NCI-H187 treated with DMSO at 0.1 percent for 48 hours (cell line): ENCODE results near the gene ERICH4.
"Not testable (repeated sequence)": the region's sequence is repeated elsewhere in the genome, so short reads cannot be mapped to it uniquely, and the experiment has no call there.

ENCODE experiments used
- DNase-seq: peaks from one replicate; lab custom pipeline; 2025; lab: John Stamatoyannopoulos, UW

The ERICH4 gene

DNA sequence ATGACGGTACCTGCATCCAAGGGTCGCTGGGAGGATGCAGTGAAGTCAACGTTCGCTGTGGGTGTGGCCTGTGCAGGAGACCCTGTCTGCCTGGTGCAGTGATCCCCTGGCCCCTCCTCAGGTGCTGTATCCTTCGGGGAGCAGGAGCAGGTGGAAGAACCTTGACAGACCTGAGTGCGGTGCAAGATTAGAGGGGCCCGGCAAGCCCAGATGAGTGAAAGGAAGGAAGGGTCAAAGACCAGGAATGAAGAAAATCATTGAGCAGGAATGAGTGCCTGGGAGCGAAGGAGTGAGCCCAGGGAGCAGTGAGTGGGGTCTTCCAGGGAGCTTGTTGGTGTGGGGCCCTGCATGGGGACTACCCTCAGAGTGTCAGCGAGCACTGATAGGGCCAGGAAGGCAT, 28.5 kb upstream of the ERICH4 start:
- DNase-seq, result no peak

DNA sequence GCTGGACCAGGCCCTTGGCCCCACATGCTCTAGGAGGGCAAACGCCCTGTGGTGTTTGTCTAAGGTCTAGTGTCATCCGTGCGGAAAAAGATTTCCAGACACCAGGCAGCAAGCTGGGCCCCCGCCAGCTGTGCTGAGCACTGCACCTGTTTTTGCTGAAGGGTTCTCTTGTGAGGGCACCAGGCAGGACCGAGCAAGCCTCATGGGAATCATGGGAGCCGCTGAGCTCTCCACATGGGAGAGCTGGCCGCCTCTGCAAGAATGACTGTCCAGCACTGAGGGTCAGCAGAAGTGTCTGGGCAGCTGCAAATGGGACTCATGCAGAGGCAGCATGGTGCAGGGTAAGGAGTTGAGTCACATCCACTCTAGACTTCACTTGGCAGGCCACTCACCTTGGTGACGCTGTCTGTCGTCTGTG, 27.8 kb upstream of the ERICH4 start:
- peak; percentile 66 for DNase-seq

DNA sequence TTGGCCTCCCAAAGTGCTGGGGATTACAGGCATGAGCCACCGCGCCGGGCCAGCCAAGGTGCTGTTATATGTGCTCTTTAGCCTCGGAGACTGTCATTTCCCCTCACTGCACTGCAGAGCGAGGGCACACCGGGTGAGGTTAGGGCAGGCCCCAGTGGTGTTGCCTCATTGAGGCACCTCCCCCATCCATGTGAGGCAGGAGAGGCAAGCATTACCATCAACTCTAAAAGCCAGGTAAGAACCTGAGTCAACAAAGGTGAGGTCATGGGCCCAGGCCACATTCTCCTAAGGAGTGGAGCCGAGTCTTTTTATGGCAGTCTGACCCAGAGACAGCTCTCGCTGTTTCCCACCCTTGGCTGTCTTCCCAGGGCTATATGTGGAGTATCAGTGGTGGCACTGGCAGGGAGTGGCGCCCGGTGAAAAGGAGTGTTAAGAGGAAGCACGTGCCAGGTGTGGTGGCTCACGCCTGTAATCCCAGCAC, 26.7 kb upstream of the ERICH4 start:
- no peak for DNase-seq

DNA sequence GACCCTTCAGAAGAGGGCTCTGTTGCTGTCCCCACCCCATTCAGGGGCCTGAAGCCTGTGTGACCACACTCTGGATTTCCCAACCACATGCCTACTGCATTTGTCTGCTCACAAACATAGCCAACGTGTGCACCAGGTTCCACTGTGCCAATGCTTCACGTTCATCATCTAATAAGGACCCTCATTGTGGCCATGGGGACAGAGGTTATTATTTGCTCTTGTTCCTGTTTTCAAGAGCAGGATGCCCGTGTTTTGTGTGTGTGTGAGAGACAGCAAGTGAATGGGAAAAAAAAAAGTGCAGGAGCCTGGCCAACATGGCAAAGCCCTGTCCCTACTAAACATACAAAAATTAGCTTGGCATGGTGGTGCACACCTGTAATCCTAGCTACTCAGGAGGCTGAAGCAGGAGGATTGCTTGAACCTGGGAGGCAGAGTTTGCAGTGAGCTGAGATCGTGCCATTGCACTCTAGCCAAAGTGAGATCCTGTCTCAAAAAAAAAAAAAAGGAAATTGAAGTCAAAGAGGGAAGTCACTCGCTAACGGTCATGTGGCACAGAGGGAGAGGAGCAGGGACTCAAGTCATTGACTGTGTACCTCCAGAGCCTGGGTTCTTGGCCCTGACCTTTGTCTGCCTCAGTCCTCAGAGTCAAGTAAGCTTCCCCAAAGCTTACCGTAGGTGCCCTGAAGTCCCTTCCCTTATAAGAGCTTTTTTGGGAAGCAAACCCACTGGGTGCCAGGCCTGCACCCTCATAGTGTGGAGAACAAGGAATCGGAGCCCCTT, 22.7 kb upstream of the ERICH4 start:
- no peak for DNase-seq

DNA sequence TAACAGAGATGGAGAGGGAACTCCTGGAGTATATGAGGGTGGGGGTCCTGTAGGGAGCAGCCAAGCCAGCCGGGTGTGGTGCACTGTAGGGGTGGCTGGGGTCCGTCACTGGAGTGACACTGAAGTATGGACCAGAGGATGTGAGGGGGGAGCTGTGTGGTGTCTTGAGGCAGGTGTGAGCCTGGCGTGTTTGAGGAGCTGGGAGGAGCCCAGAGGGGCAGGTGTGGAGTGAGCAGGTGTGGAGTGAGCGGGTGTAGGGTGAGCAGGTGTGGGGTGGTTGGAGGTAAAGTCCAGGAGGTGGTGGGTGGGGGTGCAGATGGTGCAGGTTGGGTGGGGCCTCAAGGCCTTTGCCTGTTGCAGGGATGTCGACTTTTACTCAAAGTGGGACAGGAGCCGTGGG, 21.6 kb upstream of the ERICH4 start:
- DNase-seq, result peak; percentile 86

DNA sequence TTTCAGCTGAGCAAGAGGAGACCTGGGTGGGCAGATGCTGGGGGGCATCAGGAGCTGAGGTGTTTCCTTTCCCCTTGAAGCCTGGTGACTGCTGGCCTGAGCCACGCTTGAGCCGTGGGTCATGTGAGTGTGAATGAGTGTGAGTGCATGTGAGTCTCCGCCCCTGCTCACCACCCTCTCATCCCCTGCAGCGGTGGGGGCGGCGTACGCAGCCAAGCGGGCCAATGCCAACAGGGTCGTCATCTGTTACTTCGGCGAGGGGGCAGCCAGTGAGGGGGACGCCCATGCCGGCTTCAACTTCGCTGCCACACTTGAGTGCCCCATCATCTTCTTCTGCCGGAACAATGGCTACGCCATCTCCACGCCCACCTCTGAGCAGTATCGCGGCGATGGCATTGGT, 21.0 kb upstream of the ERICH4 start:
- DNase-seq, result no peak

DNA sequence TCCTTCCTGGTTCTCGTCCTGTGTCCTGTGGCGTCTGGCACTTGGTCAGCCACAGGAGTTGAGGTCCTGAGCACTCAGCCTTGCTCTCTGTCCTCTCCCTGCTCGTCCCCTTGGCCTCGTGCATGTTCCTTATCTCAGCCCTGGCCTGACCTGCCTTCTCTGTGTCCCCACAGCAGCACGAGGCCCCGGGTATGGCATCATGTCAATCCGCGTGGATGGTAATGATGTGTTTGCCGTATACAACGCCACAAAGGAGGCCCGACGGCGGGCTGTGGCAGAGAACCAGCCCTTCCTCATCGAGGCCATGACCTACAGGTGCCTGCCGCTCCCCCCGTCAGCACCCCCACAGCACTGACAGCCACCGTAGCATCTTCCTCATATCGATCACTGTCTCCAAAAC, 20.5 kb upstream of the ERICH4 start:
- no peak for DNase-seq

DNA sequence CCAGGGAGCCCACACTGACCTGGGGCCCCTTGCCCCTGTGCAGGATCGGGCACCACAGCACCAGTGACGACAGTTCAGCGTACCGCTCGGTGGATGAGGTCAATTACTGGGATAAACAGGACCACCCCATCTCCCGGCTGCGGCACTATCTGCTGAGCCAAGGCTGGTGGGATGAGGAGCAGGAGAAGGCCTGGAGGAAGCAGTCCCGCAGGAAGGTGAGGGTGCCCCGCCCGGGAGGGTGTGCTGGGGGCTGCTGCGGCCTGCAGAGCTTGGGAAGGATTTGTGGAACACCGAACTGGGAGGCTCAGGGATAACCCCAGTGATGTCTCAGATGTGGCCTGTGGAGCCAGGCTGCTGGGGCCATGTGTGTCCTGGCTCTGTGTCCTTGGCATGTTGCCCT, 20.0 kb upstream of the ERICH4 start:
- DNase-seq, result no peak

DNA sequence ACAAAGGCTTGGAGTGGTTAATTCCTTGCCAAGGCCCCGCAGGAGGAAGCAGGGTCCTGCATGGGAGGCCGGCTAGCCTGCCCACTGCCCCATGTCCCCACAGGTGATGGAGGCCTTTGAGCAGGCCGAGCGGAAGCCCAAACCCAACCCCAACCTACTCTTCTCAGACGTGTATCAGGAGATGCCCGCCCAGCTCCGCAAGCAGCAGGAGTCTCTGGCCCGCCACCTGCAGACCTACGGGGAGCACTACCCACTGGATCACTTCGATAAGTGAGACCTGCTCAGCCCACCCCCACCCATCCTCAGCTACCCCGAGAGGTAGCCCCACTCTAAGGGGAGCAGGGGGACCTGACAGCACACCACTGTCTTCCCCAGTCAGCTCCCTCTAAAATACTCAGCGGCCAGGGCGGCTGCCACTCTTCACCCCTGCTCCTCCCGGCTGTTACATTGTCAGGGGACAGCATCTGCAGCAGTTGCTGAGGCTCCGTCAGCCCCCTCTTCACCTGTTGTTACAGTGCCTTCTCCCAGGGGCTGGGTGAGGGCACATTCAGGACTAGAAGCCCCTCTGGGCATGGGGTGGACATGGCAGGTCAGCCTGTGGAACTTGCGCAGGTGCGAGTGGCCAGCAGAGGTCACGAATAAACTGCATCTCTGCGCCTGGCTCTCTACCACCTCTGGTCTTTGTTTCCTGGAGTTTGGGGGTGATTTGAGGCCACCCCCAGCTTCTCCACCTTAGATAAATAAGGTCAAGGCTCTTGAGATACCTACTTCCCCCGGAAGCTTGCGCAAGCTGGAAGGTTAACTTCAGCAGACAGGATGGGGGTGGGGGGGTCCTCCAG, 18.4 kb upstream of the ERICH4 start:
- DNase-seq, result no peak

DNA sequence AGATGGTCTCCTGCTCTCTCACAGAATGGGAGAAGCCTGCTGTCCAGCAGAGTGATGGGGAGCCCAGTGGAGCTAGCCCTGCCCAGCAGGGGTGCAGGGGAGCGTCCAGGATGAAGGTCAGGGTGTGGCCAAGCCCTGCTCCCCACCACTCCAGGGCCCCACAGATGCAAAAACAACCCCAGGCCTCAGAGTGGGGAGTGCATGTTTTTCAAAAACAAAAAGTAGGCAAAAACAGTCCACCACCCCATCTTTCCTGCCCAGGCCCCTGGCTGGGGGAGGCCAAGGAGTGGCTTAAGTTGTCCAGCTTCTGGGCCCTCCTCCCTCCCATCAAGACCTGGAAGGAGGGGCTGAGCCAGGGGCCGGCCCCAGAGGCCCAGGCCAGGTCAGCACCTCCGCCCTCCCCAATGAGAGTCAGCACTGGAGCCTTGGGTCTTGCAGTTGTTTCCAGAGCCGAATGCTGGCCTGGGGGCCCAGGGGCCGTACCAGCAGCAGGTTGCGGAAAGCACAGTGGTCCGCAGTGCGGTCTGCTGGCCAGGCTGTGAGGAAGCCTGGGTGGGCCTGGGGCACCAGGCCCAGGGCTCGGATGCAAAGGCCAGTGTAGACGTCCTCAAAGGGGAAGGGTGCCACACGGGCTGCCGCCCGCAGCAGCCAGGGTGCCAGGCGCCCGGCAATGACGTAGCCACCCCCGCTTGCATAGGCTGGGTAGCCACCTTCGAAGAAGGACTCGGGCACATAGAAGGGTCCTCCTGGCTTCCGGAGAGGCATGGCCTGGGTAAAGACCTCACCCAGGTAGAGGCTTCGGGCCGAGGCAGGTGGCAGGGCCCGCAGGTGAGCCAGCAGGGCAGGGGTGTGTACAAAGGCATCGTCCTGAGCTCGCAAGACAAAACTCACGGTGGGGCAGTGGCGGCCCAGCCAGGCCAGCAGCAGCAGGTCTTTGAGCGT, 17.5 kb upstream of the ERICH4 start:
- no peak for DNase-seq

DNA sequence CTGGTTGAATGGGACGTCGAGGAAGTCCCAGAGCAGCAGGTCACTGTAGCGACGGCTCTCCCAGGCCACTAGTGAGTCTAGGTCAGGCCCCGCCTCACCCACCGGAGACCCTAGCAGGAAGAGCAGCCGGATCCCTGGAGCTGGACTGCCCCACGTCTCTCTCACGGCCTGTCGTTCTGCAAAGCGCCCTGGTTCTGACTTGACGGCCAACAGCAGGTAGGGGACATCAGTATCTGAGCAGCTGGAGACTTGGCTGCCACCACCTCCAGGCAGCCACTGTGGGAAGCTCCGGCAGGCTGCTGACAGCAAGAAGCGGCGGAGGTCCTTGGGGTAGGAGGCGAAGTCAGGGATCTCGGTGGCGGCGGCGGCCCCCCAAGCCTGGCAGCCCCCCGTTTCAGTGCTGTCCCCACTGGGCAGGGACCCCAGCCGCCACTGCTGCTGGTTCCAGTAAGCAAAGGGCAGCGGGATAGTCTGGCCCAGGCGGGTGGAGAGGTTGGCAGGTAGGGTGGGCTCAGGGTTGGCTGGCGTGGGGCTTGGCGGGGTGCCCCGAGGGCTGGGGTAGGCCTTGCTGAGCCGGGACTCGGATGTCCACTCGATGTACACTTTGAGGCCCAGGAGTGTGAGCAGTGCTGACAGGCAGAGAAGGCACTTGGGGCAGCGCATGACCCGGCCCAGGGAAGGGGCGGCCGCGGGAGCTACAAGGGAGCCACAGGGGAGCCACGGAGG, 16.7 kb upstream of the ERICH4 start:
- DNase-seq, result no peak

DNA sequence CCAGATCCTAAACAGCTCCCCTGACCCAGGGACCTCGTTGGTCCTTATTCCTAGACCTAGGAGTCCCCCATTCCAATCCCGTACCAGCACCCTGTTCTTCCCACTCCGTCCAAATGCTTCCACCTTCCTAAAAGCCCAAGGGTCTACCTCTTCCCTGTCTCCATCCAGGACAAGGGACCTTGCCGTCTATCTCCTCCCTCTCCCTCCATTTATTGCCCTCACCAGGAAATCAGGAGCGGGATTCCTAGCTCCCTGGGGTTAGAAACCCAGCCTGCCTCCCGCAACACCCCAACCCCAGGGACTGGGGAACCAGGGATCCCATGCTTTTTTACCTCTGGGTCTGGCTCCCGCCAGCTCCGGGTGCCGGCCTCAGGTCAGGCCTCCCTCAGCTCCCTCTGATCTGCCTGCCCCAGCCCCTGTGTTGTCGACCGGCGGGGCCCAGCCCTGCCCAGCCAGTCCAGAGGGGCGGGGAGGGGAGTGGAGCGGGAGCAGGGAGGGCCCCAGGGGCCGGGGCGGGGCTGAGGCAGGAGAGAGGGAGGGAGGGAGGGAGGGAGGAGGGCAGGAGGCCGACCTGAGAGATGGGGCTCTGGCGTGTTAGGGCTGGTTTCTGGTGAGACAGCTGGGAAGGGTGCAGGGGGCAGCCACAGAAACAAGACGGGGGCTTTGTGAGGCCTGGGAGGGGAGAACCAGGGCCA, 15.9 kb upstream of the ERICH4 start, which contains the start of gene B3GNT8:
B3GNT8 (minus strand) TSS at position 423 of the 695 bp plus-strand sequence. CDS start 596 bp downstream, outside the sequence.
- DNase-seq, result peak; percentile 83

DNA sequence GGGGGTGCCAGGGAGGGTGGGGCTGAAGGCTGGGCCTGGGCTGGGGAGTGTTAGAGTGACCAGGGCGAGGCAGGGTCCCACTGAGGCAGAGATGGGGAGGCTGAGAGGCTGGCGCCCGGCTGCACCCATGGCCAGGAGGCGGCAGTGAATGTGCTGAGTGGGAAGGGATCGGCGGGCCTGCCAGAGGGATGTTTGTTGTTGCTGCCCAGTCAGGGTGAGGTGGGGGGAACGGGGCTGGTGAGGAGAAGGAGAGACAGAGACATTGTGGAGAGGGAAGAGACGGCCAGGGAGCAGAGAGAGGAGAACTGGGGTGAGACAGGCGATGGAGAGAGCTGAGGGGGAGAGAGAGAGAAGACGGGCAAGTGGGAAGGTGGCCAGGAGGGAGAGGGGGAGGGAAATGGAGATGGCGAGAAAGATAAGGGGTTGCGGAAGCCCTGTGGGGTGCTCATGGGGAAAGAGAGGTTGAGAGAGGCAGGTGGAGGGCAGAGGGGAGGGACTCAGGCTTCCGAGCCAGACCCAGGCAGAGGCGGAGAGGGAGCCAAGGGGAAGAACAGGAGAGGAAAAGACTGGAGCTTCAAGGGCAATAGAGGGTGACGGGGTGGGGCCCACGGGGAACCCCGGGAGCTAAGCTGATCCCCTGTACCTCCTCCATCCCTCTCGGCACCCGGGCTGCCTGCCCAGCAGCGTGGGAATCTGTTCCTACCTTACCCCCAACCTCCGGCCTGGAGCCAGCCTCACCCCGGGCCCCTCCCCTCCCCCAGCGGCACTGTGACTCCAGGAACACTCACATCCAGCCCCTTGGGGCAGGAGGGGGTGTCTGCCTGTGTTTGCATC, 15.1 kb upstream of the ERICH4 start:
- no peak for DNase-seq

DNA sequence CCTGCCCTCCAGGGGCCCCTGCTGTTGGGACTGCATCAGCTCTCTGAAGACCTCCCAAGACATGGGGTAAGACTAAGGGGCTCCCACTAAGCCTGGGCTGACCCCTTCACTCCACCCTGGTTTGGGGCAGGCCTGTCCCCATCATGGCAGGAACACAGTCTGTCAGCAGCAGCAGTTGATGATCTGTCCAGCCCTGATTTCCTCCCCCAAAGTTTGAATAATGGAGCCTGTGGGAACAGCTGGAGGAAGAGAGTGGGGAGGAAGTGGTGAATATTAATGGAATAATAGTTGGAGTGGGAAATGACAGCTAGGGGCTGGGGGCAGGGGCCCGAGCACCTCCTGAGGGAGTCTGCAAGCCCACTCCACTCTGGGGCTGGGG, 14.5 kb upstream of the ERICH4 start:
- no peak for DNase-seq

DNA sequence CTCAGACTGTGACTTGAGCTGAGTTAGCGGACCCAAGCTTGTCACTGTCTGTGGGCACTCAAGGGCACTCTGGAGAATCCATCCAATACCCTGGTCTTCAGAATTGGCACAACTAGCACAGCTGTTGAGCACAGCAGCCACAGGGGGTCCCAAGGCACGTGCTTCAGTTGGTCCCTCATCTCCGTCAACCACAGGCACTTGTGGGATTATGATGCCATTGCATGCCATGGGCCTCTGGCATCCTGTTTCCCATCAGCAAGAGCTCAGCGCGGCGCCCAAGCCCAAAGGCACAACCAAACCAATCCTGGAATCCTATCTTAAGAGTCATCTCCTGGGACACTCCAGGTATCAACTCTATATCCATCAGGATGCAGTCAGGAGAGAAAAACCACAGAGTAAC, 12.0 kb upstream of the ERICH4 start:
- no peak for DNase-seq

DNA sequence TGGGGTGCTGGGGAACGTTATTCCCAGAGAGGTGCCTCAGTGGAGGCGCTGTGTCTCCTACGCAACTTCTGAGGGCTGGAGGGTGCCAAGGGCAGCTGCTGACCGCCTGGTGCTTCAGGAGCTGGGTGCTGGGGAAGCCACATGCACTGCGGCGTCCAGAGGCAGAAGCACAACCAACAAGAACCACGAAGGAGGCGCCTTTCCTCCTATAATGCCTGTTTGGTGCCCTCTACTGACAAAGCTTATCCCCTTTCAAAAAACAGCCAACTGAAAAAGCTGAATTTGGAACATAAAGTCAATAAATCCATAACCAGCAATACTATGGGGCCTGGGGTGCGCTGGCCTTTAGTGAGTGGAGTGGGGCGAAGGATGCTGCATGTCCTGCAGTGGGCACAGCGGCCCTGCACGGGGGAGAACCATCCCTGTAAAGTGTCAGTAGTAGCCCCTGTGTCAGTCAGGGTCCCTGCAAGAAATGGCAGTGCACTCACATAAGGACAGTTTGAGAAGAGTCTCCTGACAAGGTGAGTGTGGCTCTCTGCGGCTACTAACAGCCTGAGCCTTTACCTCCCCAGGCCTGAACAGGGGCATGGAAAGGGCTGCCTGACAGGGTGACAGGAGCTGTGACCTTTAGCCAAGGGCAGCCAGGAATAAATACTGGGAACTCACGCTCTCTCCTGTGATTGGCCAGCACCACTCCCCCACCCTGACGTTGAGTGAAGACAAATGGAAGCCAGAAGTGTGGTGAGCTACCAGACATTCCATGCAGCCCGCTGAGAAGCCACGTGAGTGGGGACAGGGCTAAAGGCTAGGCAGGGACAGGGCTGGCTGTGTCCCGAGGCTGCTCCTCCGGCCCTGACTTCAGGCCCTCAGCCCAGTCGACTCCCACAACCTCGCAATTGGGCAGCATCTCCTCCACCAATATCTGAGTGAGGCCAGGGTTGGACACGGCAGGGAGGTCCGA, 11.2 kb upstream of the ERICH4 start:
- no peak for DNase-seq

DNA sequence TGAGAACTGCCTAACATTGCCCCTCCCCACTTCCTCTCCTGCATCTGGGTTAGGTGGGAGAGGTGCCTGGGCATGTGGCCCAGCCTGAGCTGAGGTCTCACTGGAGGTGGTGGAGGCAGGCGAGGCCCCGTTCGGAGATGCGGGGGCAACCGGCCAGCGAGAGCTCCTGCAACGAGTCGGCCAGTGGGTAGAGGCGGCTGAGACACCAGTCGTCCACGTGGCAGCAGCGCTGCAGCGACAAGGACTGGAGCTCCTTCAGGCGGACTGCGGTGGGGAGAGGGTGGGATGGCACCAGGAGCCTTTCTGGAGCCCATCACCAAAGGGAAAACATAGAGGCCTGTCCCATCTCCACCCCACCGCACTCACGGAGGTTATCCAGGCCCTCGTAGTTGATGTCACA, 9.8 kb upstream of the ERICH4 start:
- DNase-seq, result no peak

DNA sequence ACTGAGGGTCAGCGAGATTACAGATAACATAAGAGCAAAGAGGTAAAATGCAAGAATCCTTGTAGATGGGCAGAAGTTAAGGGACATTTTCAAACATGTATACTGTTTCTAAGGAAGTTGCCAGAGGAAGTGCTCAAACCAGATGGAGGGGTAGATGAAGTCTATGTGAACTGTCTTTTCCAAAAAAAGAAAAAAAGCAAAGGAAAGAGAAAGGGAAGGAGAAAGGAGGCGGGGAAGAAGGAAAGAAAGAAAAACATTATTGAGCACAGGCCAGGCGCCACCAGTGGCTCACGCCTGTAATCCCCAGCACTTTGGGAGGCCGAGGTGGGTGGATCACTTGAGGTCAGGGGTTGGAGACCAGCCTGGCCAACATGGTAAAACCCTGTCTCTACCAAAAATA, 8.5 kb upstream of the ERICH4 start:
- DNase-seq, result no peak

DNA sequence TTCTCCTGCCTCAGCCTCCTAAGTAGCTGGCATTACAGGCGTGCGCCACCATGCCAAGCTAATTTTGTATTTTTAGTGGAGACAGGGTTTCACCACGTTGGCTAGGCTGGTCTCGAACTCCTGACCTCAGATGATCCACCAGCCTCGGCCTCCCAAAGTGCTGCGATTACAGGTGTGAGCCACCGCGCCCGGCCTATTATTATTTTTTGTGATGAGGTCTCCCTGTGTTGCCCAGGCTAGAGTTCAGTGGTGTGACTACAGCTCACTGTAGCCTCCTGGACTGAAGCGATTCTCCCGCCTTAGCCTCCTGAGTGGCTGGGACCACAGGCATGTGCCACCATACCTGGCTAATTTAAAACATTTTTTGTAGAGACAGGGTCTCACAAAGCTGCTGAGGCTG, 7.6 kb upstream of the ERICH4 start:
- DNase-seq, result not testable (repeated sequence)
